Stimulated activated CD8-positive, alpha-beta memory T cell treated with anti-CD3 and anti-CD28 coated beads, Interleukin-15, amount 100 ng/mL, for 1 hour (primary cell): Measurements from ENCODE around the gene USP43.

Experiments used
- DNase-seq: peaks from one replicate; pipeline ENCODE4 v3.0.0-alpha.2; 2020; ENCODE audit warnings: low read depth

The USP43 gene

DNA sequence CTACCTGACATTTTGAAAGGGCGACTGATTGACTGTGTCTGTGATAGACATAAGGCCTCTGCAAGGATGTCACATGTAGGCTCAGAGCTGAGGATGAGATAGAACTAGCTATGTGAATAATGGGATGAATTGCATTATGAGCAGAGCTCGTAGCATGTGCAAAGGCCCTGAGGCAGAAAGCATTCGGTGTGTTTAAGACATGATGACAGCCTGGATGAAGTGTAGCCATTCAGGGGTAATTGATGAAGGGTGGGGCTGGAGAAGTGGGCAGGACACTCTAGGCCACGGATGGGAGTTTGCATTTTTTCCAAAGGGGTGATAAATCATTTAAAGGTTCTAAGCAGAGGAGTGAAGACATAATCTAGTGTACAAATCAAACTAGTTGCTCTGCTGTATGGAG is 62.6 kb downstream of the USP43 start:
- no peak for DNase-seq

DNA sequence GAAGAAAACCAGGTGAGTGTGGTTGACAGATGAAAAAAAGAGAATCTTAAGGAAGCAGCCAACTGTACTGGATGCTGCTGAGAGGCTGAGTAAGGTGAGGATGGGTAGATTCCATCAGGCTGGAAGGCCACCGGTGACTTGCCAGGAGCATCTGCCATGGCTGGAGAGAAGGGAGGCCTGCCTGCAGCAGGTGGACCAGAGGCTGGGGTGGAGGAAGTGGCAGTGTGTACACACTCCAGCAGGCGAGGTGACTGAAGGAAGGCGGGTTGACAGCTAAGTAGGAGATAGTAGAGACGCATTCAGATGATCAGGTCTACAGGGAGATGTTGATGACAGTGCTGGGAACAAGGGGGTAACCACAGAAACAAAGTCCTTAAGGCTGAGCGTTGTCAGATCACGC is 69.5 kb downstream of the USP43 start:
- no peak for DNase-seq

DNA sequence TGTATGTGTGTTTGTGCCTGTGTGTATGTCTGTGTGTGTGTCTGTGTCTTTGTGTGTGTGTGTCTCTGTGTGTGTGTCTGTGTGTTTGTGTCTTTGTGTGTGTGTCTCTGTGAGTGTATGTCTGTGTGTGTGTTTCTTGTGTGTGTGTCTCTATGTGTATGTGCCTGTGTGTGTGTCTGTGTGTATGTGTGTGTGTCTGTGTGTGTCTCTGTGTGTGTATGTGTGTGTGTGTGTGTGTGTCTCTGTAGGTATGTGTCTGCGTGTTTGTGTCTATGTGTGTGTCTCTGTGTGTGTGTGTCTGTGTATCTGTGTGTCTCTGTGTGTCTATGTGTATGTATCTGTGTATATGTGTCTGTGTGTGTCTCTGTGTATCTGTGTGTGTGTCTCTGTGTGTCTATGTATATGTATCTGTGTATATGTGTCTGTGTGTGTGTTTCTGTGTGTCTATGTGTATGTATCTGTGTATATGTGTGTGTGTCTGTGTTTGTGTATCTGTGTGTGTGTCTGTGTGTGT is 70.2 kb downstream of the USP43 start:
- DNase-seq = no peak

DNA sequence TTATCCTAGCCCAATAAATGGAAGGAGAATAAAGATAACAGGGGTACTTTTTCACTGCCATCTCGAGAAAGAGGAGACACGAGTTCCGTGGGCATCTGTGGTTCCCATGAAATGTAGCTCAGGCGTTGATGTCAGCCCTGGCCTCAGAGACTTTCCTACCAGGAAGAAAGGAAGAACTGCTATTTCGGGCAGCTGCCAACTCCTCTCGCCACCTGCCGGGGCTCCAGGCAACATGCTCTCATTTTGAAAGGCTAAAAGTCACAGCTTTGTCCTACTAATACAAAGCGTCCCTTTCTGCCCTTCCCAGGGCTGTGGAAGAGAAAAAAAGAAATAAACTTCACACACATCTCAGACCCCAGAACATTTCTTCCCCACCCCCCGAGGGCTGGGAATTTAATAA is 80.3 kb downstream of the USP43 start:
- no peak for DNase-seq

DNA sequence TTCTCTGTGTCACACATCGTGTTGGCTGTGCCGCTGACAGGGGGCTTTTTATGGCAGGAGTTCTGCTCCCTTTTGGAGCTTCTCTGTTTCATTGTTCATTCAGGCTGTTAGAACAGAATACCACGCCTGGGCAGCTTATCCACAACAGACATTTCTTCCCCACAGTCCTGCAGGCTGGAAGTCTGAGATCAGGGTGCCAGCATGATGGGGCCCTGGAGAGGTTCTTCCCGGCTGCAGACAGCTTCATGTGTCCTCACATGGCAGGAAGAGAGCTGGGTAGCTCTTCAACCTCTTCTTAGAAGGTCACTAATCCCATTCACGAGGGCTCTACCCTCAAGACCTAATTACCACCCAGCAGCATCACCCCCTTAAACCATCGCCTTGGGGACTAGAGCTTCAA is 81.0 kb downstream of the USP43 start:
- no peak for DNase-seq

DNA sequence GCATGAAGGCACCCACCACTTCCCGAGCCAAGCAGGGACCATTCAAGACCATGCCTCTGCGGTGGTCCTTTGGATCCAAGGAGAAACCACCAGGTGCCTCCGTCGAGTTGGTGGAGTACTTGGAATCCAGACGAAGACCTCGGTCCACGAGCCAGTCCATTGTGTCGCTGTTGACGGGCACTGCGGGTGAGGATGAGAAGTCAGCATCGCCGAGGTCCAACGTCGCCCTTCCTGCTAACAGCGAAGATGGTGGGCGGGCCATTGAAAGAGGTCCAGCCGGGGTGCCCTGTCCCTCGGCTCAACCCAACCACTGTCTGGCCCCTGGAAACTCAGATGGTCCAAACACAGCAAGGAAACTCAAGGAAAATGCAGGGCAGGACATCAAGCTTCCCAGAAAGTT is 82.7 kb downstream of the USP43 start:
- no peak for DNase-seq

DNA sequence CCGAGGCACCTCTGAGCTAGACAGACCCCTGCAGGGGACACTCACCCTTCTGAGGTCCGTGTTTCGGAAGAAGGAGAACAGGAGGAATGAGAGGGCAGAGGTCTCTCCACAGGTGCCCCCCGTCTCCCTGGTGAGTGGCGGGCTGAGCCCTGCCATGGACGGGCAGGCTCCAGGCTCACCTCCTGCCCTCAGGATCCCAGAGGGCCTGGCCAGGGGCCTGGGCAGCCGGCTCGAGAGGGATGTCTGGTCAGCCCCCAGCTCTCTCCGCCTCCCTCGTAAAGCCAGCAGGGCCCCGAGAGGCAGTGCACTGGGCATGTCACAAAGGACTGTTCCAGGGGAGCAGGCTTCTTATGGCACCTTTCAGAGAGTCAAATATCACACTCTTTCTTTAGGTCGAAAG is 83.2 kb downstream of the USP43 start:
- no peak for DNase-seq

DNA sequence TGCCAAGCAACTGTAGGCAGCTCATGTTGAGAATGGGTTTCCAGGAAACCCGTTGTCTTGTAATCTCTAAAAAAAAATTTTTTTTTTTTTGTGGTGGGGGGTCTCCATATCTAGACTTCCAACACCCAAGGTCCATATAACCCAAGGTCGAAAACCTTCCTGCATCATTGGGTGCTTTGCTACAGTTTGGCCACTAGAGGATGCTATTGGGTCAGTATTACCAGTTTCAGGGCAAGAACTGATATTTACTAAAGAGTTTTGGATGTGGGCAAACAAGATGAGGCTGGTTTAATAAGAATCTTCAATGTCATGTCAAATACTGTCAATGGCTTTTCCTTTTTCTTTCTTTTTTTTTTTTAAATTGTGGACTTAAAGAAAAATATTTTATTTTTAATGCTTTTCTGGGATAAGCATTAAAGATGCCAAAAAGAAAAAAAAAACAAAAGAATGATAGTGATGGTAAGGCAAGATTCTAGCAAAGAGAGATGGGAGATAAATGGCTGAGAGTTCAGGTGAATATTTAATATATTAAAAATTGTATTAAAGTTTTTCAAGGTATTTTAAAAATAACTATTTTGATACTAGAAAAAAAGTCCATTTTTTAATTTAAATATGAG is 83.8 kb downstream of the USP43 start:
- DNase-seq = no peak

DNA sequence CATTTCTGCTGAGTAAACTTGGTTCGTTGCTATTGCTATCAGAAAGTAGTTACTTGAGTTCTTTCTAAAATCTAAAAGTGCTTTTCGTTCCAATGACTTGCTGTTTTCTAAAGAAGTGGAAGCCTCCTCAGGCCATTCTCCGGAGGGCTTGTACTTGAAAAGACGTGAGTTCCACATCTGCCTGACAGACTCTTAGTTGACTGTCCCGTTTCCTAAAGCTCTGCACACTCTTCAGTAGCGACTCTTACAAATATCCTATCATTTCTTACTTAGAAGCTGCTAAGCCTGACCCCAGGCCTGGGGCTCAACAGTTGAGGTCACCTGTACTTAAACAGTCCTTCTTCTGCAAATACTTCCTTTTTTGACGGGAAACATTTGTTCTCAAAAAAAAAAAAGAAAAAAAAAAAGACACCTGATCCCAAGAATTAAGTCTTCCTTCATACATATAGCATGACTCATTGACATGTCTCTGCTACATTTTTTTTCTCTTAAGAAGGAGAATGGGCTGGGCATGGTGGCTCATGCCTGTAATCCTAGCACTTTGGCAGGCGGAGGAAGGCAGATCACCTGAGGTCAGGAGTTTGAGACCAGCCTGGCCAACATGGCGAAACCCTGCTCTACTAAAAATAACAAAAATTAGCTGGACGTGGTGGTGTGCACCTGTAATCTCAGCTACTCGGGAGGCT is 84.6 kb downstream of the USP43 start:
- no peak for DNase-seq

DNA sequence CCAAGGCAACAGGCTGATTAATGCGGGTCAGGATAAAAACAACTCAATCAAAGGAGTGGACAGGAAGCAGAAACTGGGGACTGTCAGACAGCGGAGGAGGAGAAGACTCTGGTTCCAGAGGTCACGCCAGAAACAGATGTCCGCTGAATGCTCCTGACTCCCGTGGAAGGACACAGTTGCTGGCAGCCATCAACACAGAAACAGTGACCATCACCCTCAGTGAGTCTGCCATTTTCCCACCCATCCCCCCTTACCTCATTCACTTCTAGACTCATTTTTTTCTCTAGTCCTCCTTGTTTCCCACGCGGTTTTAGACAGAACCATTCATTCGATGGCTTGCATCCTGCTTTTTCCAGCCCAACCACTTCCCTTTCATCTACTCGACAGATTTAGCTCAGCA is 105.2 kb downstream of the USP43 start:
- no peak for DNase-seq

DNA sequence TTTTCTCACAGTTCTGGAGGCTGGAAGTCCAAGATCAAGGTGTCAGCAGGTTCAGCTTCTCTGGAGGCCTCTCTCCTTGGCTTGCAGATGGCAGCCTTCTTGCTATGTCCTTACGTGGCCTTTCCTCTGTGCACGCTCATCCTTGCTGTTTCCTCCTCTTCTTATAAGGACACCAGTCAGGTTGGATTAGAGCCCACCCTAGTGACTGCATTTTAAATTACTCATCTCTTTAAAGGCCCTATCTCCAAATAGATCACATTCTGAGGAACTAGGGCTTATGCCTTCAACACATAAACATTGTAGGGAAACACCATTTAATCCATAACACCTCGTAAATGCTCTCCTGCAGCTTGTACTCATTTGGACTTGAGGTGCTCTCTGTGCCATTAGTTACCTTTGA is 109.8 kb downstream of the USP43 start:
- DNase-seq = no peak

DNA sequence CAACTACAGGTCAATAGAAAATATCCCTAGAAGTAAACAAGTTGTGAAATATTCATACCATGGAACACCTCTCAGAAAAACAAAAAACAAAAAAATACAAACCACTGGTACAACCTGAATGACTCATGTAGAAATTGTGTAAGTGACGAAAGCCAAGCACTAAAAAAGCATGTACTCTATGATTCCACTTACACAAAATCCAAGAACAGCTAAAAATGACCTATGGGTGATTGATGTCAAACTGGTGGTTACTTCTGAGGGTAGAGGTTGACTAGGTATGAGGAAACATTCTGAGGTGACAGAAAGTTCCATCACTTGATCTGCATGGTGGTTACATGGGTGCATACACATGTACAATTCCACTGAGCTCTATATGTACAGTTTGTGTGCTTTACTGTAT is 114.9 kb downstream of the USP43 start:
- DNase-seq = no peak

DNA sequence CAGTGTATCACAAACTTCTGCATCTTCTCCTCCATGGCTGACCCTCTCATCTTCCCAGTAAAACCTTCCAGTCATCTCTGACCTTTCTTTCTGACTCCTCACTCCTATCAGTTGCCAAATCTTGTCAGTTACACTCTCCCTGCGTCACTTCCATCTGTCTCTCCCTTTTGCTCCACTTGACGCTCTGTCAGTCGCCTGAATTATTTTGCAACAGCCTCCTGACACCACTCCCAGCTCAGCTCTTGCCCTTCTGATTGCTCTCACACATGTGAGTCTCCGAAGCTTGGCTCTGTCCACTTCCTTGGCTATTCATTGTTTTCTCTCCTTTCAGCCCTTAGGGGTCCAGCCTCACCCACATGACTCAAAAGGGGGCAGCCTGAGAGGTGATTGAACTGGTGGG is 118.3 kb downstream of the USP43 start:
- no peak for DNase-seq

DNA sequence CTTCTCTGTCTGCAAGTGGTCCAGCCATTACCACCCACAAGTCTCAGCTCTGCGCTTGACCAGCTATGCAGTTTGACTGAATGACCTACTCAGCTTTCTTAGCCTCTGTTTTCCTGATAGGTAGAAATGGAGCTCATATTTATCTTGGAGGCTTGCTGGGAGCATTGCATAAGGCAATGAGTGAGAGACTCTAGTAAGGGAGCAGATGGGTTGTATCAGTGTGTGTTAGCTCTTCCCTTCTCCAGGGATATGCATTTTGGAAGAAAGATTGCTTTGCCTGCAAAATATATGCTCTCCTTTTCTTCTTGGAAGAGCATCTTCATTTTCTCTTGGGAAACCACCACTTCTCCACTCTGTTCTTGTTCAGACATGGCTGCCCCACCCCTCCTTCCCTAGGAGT is 120.0 kb downstream of the USP43 start:
- DNase-seq = no peak

DNA sequence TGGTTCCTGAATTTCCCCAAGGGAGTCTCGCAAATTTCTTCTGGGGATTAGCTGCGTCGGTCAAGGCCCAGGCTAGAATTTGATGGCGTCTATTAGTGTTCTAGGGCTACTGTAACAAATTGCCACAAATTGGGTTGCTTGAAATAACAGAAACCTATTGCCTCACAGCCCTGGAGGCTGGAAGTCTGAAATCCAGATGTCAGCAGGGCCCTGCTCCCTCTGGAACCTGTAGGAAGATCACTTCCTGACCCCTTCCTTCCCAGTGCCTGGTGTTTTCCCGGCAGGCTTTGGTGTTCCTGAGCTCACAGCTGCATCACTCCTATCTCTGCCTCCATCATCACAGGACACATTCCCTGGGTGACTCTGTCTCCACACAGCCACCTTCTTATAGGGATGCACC is 121.7 kb downstream of the USP43 start:
- no peak for DNase-seq

DNA sequence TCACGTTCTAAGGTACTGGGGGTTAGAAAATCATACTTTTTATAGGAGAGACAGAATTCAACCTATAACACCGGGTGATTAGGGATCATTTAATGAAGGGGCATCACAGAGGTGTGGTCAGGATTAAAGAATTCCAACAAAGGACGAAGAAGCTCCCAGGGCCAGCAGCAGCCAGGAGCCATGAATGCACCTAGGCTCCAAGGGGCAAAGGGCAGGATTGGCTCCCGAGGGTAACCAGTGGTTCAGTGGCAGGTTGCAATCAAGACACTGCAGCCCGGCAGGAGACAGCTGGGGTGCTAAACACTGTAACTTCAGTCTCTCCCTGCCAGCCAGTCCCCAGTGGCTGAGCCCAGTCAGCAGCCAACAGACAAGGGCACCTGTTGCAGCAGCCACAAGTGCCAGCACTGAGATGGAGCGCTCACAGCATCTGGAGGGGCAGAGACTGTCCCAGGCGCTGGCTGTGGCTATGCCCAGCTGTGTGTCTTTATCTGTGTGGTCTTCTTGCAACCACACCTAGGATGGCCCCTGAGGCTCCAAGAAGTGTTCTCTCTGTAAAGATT is 122.2 kb downstream of the USP43 start:
- DNase-seq = no peak

DNA sequence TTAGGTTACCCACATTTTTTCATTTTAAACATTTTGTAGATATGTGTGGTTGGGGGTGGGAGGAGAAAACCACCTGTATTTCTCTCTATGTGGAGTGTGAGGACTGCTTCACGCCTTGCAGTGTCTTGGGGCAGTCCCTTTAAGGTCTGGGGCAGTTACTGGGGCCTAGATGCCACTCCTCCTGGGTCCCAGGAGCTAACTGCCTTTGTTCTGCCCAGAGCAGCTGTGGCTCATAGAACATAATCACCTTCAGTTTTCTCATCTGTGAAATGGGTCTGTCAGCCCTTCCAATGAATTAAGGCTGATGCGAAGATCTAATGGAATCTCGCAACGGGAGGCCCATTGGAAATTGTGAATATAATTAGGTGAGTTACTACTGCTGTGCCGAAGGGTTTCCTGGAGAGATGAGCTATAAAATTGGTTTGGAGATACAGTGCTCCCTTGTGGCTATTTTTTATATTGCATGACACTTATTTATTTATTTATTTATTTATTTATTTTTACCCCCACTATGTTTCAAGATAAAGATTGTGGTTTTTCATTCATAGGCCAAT is 123.1 kb downstream of the USP43 start:
- DNase-seq = no peak

DNA sequence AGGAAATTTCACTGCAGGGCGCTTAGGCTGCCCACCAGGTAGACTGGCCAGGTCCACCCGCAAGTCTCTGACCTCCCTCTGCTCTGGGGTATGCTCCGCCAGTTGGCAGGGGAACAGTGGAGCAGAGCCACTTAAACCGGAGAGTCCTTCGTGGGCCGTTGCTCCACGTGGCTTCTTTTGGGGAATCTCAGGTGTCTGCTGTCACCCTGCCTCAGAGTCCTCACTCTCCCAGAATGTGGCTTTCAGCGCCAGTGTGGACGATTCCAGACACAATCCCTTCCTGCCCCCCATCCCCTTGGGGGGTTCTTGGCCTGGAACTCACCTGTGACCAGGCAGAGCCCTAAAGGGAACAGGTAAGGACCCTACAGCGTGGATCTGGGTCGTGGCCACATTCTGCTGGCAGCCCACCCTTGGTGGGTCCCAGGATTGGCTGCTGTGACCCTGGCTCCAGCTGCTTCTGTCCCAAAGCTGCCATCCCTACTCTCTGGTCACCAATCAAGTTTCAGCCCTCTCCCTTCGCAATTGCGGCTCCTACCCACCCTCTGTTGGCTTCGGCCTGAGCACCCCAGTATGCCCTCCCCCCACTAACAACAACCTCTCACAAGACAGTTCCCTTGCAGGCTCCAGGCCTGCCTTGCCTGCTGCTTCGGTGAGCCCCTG is 123.8 kb downstream of the USP43 start:
- no peak for DNase-seq

DNA sequence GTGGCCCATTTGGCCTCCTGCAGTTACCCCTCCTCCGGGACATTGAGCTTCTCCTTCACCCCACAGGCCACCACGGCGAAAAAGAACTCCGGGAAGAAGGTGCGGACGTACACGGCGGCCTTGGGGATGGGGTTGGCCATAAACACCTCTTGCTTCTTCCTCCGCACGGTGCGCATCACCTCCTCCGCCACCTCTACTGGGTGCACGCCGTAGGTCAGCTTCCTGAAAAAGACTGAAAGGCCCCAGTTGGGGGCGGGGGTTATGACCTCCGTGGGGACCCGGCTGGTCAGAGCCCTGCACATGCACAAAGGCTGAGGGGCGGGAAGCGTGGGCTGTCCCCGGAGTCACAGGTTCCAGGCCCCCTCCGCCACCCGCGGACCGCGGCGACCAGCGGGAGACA is 126.1 kb downstream of the USP43 start:
- no peak for DNase-seq

DNA sequence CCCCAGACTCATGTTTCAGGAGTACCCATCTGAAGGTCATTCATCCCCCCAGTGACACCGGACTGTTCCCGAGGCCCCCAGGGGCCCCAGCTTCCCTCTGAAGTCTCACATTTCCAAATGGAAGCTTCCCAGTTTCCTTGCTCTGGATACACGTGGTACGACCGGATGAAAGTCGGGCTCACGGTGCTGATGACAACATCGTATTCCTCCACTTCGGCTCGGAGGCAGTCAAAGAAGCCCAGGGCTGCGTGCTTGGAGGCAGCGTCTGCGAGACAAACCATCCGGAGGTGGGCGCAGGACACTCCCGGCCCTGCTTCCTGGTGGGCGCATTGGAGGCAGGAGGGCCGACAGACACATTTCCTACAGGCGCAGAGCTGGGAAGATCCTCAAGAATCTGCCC is 127.3 kb downstream of the USP43 start:
- DNase-seq = no peak

DNA sequence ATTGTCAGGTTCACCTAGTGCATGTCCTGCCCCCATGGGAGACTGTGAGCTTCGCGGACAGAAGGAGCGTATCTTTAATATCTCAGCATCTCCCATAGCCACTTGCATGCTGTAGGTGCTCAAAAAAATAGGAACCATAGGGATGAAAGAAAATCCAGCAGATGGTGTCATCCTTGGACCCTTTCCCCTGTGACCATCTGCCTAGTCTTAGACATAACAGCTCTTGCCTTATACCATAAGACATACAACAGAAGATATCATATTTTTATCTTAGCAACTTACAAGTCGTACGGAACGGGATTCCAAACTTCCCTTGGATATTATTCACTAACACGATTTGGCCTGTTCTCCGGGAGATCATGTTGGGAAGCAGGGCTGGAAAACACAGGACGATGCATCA is 131.6 kb downstream of the USP43 start:
- DNase-seq = no peak
